ENCODE data around the gene MIF.

GRCh38 chr22:23908587-23909205 is 14.5 kb downstream of the MIF start:
- TF ChIP-seq CTCF (IDR thresholded peaks at IDR 0.05) (no peak), POLR2A (IDR thresholded peaks at IDR 0.05) (no peak)

Data from right lobe of liver (tissue), 4 donors.